HK-2 (cell line): ENCODE results near the gene MSI2.

Source experiments
- DNase-seq: peaks from one replicate; pipeline ENCODE4 v3.0.0-alpha.2; 2018; ENCODE audit not compliant: unreplicated experiment

The MSI2 gene

GRCh38 chr17:57556977-57557376, 300.7 kb downstream of the MSI2 start:
- DNase-seq, result no peak

GRCh38 chr17:57557416-57557815, 301.1 kb downstream of the MSI2 start:
- DNase-seq, result no peak

GRCh38 chr17:57557834-57558681, 301.7 kb downstream of the MSI2 start:
- DNase-seq, result peak; percentile 60

GRCh38 chr17:57559226-57559625, 302.9 kb downstream of the MSI2 start:
- no peak for DNase-seq

- DNase-seq, result no peak
Measured at GRCh38 chr17:57559634-57560318, 303.5 kb downstream of the MSI2 start.

GRCh38 chr17:57560319-57560705, 304.0 kb downstream of the MSI2 start:
- DNase-seq, result no peak

- DNase-seq, result no peak
Measured at GRCh38 chr17:57561072-57561861, 304.9 kb downstream of the MSI2 start.

GRCh38 chr17:57562184-57562698, 305.9 kb downstream of the MSI2 start:
- DNase-seq, result no peak

GRCh38 chr17:57563958-57564357, 307.6 kb downstream of the MSI2 start:
- no peak for DNase-seq

- DNase-seq, result no peak
Measured at GRCh38 chr17:57565176-57565575, 308.9 kb downstream of the MSI2 start.

GRCh38 chr17:57566721-57567120, 310.4 kb downstream of the MSI2 start:
- DNase-seq, result no peak

- DNase-seq, result no peak
Measured at GRCh38 chr17:57567251-57567650, 310.9 kb downstream of the MSI2 start.

- DNase-seq, result no peak
Measured at GRCh38 chr17:57568340-57568739, 312.0 kb downstream of the MSI2 start.

GRCh38 chr17:57569021-57569420, 312.7 kb downstream of the MSI2 start:
- no peak for DNase-seq

GRCh38 chr17:57569853-57570252, 313.5 kb downstream of the MSI2 start:
- DNase-seq, result no peak

- DNase-seq, result no peak
Measured at GRCh38 chr17:57570724-57571344, 314.5 kb downstream of the MSI2 start.

- DNase-seq, result no peak
Measured at GRCh38 chr17:57572062-57572461, 315.7 kb downstream of the MSI2 start.

- no peak for DNase-seq
Measured at GRCh38 chr17:57572600-57572999, 316.3 kb downstream of the MSI2 start.

- no peak for DNase-seq
Measured at GRCh38 chr17:57574040-57574513, 317.8 kb downstream of the MSI2 start.

GRCh38 chr17:57576744-57577143, 320.4 kb downstream of the MSI2 start:
- DNase-seq, result no peak

GRCh38 chr17:57577751-57578607, 321.7 kb downstream of the MSI2 start:
- no peak for DNase-seq
